Measurements from ENCODE around the gene CCNI2. TPM values are rescaled to one million over a fixed set of nuclear protein-coding genes. Genes with fewer than 3 reads are reported as not detected.
A peak's percentile ranks its signal among the peaks of the same experiment; 100 is the strongest.

CCNI2 gene
- total RNA-seq, 3 donors from 2014 or later: 0.98 to 2.0 TPM; not detected in 1

- H3K9me3 ChIP-seq: no peaks in the 10 kb centered on the region
- no peaks in the 10 kb centered on the region for H3K36me3 ChIP-seq
- H3K27me3 ChIP-seq: no peaks in the 10 kb centered on the region
- H3K4me3 ChIP-seq: no peak overlapping the region
- TF ChIP-seq POLR2AphosphoS5 (IDR thresholded peaks at IDR 0.05) (no peak), CTCF (IDR thresholded peaks at IDR 0.05) (no peak), POLR2A (IDR thresholded peaks at IDR 0.05) (no peak)
- H3K27ac ChIP-seq: no peak overlapping the region
- H3K4me1 ChIP-seq: no peaks in the 10 kb centered on the region
- intact Hi-C loops (cut with DNase I; ENCODE audit: low total_unique reads): no loop called here
- DNase-seq (ENCODE audit: low spot score in 2 of 2): peak in 1 of 2 donors; percentile 50
Measured at GRCh38 chr5:132753135-132753987, 6.1 kb downstream of the CCNI2 start.

GRCh38 chr5:132754111-132754510 lies 6.9 kb downstream of the CCNI2 start:
- no peak overlapping the region for H3K27ac ChIP-seq
- no peak for DNase-seq (ENCODE audit: low spot score in 2 of 2)
- no peaks in the 10 kb centered on the region for H3K27me3 ChIP-seq
- no peaks in the 10 kb centered on the region for H3K36me3 ChIP-seq
- intact Hi-C loops (cut with DNase I; ENCODE audit: low total_unique reads): no loop called here
- H3K9me3 ChIP-seq: no peaks in the 10 kb centered on the region
- no peak overlapping the region for H3K4me3 ChIP-seq
- TF ChIP-seq POLR2A (IDR thresholded peaks at IDR 0.05) (no peak), CTCF (IDR thresholded peaks at IDR 0.05) (no peak), POLR2AphosphoS5 (IDR thresholded peaks at IDR 0.05) (no peak)
- no peaks in the 10 kb centered on the region for H3K4me1 ChIP-seq

- no peaks in the 10 kb centered on the region for H3K4me1 ChIP-seq
- H3K4me3 ChIP-seq: no peak overlapping the region
- H3K36me3 ChIP-seq: no peaks in the 10 kb centered on the region
- H3K27me3 ChIP-seq: no peaks in the 10 kb centered on the region
- H3K27ac ChIP-seq: no peak overlapping the region
- no peaks in the 10 kb centered on the region for H3K9me3 ChIP-seq
- DNase-seq (ENCODE audit: low spot score in 2 of 2): peak in 1 of 2 donors; percentile 9
- intact Hi-C loops (cut with DNase I; ENCODE audit: low total_unique reads): no loop called here
- no peak for TF ChIP-seq POLR2A (IDR thresholded peaks at IDR 0.05)
- TF ChIP-seq CTCF (IDR thresholded peaks at IDR 0.05): no peak
- no peak for TF ChIP-seq POLR2AphosphoS5 (IDR thresholded peaks at IDR 0.05)
Measured at GRCh38 chr5:132754947-132755346, 7.7 kb downstream of the CCNI2 start.

- Histone ChIP-seq H3K4me1 (no peaks in the 10 kb centered on the region), H3K9me3 (no peaks in the 10 kb centered on the region), H3K27ac (no peak overlapping the region), H3K36me3 (no peaks in the 10 kb centered on the region), H3K27me3 (no peaks in the 10 kb centered on the region), H3K4me3 (no peak overlapping the region)
- DNase-seq (ENCODE audit: low spot score in 2 of 2): no peak
- TF ChIP-seq POLR2A (IDR thresholded peaks at IDR 0.05) (no peak), POLR2AphosphoS5 (IDR thresholded peaks at IDR 0.05) (no peak), CTCF (IDR thresholded peaks at IDR 0.05) (no peak)
- intact Hi-C loops (cut with DNase I; ENCODE audit: low total_unique reads): no loop called here
Measured at GRCh38 chr5:132756542-132756941, 9.3 kb downstream of the CCNI2 start.

GRCh38 chr5:132758451-132758850 lies 11.2 kb downstream of the CCNI2 start:
- Histone ChIP-seq H3K9me3 (no peaks in the 10 kb centered on the region), H3K4me1 (no peaks in the 10 kb centered on the region), H3K4me3 (no peak overlapping the region), H3K36me3 (no peaks in the 10 kb centered on the region), H3K27me3 (no peaks in the 10 kb centered on the region), H3K27ac (no peak overlapping the region)
- intact Hi-C loops (cut with DNase I; ENCODE audit: low total_unique reads): no loop called here
- TF ChIP-seq CTCF (IDR thresholded peaks at IDR 0.05) (no peak), POLR2AphosphoS5 (IDR thresholded peaks at IDR 0.05) (no peak), POLR2A (IDR thresholded peaks at IDR 0.05) (no peak)
- peak in 1 of 2 donors; percentile 14 for DNase-seq (ENCODE audit: low spot score in 2 of 2)
